EL (cell line): Measurements from ENCODE around the gene RTKN2.
"Not testable (repeated sequence)": the region's sequence is repeated elsewhere in the genome, so short reads cannot be mapped to it uniquely, and the experiment has no call there.

Source experiments
- DNase-seq: peaks from one replicate; pipeline ENCODE4 v3.0.0-alpha.2; 2016

RTKN2 gene, protein sequence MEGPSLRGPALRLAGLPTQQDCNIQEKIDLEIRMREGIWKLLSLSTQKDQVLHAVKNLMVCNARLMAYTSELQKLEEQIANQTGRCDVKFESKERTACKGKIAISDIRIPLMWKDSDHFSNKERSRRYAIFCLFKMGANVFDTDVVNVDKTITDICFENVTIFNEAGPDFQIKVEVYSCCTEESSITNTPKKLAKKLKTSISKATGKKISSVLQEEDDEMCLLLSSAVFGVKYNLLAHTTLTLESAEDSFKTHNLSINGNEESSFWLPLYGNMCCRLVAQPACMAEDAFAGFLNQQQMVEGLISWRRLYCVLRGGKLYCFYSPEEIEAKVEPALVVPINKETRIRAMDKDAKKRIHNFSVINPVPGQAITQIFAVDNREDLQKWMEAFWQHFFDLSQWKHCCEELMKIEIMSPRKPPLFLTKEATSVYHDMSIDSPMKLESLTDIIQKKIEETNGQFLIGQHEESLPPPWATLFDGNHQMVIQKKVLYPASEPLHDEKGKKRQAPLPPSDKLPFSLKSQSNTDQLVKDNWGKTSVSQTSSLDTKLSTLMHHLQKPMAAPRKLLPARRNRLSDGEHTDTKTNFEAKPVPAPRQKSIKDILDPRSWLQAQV

DNA sequence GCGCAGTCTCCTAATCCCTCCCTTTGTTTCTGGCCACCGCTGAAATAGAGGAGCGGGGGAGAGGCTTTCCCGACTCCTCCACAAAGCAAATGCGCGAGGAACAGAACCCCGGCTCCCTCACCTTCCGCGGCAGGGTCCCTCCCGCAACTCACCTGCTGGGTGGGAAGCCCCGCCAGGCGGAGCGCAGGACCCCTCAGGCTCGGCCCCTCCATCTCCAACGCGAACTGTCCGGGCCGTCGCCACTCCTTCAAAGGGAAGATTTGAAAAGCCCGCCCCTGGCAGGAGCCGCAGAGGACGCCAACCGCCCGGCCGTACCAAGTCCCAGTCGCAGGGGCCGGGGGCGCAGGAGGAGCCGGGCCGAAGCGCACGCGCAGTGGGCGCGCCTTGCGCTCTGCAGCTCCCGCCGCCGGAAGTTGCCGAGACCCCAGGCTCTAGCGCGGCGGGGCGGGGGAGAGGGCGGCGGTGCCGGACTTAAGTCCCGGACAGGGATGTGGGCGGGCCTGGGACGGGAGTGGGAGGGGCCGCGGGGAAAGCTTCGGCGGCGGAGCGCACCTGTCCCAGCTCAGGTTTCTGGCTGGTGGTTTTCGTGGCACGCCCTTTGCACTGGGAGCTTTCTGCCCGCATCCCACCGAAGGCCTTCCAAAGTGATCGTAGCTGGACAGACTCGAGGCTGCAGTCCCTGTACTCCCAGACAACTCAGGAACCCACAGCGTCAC is at the start of gene RTKN2:
RTKN2 (minus strand) TSS at position 446 of the 716 bp plus-strand sequence; CDS start at position 212, 234 bp downstream.
- peak; percentile 81 for DNase-seq

DNA sequence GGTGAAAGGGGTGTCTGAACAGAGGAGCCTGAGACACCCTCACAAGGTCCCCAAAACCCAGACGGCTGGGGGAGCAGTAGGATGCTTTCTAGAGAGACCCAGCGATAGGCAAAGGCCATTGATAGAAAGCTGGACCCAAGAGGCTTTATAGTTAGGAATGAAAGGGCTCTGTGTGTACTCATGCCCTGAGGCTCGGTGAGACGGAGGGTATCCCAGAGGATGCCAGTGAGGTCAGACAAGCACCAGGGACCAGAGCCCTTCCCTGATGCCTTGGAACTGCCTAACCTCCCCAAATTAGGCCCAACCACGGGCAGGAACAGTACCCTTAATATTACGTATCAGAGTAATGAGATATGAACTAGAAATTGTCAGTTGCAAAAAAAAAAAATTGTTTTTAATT is 48.6 kb upstream of the RTKN2 start:
- no peak for DNase-seq

DNA sequence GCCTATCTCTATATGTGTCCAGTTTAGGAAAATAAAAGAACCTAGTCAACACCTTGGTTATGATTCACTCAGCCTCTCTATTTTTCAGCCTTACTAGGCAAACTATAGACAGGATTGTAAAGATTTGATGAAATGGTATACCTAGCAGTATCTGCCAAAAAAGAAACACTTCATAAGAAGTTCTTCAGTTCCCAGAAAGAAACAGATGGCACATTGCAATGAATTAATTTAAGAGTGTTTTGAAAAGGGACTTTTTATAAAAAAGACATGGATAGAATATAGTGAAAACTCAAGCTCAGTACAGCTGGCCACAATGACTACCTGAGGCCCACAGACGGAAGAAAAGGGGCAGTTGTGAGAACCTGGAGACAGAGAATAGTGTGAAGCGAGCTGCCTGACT is 40.6 kb upstream of the RTKN2 start:
- DNase-seq: no peak

DNA sequence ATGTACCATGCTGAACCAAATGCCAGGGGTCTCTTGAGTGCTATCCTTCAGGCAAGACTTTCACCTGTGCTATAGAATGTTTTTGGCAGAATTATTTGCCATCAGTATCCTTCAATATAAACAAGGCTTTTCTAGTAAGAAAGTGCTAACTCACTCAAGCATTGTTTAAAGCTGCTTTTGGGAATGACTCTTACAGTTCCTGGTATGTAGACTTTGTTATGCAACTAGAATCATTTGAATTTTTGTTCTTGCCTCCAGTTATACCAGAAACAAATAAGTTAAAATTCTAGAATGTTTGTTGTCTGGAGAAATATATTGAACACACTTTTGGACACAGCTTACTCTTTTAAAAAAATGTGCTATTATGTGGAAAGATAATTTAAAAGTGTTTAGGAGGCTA is 39.5 kb upstream of the RTKN2 start:
- no peak for DNase-seq

DNA sequence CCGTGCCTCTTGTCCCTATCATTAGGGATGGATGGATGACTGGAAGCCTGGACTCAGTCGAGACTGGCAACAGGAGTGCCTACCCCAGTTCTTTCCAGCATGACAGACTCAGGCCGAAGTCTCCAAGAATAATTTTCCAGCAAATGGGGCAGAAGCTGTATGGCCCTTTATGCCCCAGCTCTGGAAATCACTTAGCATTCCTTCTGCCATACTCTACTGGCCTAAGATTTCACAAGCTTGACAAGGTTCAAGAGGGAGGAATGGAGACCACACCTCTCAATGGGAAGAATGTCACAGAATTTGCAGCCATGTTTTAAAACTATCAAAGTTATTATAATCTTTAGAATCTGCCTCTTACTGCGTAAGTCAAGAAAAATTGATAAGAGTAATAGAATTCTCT is 39.0 kb upstream of the RTKN2 start:
- no peak for DNase-seq

DNA sequence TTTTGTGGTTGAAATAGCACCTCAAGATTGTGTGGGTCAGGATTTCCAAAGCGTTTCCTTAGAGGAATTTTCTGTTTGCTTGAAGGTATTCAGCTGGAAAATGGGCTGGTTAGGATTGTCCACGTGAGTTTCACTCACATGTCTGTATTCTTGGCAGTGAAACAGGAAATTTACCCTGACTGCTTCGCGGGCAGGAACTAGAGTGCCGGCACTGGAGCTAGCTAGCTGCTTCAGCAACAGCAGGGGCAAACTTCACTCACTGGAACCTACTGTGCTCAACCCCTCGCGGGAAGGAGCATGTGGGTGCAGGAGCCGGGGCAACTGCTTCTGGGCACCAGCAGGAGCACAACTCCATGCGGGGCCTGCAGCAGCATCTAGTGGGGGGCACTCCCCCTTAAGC is 38.0 kb upstream of the RTKN2 start:
- no peak for DNase-seq

DNA sequence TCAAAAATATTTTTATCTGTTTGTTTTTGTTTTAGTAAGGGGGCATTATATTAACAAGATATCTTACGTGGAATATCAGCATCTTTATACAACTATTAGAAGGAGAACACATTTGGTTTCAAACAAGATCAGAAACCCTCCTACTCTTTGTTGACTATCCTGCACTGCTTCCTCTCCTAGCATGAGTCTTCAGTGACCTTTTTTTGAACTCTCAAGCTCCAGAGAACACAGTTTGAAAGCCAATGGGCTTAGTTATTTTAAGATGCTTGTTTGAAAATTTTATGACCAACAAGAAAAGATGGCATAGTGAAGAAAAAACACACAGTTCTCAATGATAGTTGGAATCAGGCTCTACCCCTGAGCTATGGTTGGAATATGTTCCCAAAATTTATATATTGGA is 37.2 kb upstream of the RTKN2 start:
- DNase-seq: no peak

DNA sequence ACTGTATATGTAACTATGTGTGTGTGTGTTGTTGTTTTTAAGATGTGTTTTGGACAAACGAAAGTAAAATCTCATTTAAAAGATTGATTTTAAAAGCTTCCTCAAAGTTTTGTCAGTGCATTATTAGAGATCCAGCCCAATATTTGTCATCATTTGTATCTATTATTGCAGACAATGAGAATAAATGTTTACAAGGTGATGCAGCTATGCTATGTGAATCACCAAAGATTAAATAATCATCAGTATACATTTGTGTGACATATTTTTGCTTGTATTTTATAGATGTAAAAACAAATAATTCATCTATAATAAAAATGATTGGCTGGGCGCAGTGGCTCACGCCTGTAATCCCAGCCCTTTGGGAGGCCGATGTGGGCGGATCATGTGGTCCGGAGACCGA is 35.3 kb upstream of the RTKN2 start:
- DNase-seq: no peak

DNA sequence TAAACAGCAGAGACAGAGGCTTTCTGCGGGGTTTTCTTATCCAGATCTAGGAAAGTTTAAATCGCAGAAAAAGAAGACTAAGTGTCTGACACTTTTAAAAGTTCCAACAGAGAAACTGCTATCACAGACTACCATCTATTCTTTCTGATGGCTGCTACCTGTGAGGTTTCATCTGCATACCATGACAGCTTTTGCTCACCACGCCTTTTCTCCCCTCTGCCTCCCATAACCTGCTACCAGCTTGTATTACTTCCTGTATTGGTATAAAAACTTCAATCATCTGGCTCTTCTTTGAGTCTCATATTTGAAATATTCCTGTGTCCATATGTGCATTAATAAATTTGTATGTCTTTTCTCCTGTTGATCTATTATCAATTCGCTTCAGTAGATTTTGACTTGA is 34.1 kb upstream of the RTKN2 start:
- DNase-seq: no peak

DNA sequence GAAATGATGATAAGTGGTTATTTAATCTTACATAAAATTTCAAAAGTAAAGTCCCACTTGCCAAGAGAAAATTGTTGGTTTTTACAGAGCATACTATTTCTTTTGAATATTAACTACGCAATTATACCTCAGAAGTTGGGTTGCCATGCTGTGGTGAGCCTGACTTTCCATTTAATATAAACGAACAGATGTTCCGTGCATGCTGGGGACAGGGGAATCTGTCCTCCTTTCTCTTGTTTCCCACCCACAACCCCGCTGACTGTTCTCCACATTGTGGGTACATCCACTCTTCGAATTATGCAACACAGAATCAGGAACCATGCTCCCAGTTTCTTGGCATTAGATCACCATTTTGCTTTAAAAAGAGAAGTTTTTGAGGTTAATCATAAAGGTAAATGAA is 29.2 kb upstream of the RTKN2 start:
- DNase-seq: no peak

DNA sequence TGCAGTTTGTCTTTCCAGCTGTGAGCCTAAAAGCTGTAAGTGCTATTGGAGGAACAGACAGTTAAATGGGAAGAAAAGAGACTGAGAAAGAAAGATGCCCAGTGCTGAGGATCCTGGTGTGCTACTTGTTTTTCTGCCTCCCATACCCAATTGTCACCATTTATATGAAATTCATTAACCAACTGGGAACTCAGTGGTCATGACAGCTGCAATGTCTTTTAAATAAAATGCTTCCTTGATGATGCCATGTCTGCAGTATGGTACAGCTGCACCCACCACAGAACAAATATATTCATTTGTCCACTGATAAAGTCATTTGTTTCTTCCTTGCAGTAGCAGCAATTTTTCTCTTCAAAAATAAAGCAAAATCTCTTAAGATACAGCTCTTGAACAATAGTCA is 15.6 kb upstream of the RTKN2 start:
- DNase-seq: no peak

DNA sequence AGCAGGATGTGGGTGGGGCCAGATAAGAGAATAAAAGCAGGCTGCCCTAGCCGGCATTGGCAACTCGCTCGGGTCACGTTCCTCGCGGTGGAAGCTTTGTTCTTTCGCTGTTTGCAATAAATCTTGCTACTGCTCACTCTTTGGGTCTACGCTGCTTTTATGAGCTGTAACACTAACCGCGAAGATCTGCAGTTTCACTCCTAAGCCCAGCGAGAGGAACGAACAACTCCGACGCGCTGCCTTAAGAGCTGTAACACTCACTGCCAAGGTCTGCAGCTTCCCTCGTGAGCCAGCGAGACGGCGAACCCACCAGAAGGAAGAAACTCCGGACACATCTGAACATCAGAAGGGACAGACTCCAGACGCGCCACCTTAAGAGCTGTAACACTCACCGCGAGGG is 12.7 kb upstream of the RTKN2 start:
- DNase-seq: not testable (repeated sequence)

DNA sequence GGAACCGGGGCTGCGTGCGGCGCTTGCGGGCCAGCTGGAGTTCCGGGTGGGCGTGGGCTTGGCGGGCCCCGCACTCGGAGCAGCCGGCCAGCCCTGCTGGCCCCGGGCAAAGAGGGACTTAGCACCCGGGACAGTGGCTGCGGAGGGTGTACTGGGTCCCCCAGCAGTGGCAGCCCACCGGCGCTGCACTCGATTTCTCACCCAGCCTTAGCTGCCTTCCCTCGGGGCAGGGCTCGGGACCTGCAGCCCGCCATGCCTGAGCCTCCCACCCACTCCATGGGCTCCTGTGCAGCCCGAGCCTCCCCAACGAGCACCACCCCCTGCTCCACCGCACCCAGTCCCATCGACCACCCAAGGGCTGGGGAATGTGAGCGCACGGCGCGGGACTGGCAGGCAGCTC is 11.7 kb upstream of the RTKN2 start:
- not testable (repeated sequence) for DNase-seq

DNA sequence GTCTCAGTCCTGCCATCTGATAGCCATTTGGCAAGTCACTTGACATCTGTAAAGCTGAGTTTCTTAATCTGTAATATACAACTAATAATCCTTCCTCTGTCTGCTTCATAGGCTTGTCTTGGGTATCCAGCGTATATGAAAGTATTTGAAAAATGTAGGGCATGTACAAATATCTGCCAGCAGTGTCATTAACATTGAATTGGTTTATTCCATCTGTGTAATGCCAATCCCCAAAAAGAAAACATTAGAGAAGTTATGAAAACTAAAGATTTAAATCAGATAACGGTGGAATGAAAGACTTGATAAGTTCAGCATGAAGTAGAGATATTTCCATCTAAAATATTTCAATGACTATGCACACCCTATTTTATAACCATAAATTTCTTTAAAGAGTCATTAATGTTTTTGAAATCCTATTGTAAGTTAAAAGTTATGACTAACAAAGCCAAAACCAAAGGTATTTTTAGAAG is 9.8 kb upstream of the RTKN2 start:
- DNase-seq: peak; percentile 82

DNA sequence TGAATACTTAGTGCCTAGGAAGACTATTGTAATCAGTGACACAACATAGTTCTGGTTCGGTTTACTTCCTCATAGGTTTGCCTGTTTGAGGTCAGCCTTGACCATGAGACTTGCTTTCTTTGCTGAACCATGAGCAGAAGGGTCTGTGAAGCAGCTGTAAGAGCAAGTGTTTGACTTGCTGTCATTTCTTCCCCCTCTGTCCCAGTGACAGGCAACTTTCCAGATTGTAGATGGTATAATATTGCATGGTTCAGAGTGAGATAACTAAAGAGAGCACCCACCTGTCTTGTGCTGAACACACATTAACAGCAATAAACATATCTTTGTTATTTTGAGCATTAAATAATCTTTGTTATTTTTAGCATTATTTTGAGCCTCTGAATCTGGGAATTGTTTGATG is 9.3 kb upstream of the RTKN2 start:
- no peak for DNase-seq

DNA sequence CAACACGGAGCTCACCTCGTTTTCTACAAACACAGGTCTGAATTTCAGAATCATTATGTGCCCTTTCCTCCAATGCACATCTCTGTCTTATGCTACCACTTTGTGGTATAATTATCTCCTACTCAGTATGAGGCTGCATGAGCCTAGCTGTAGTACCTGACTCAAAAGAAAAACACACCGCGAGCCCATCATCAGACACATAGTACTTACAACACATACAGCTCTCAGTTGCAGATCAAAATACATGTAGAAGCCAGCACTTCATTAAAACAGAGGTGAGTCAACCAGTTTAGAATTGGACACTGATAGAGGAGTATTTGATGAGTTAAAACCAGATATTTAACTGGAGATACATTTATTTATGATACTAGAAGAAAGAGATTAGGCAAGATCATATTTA is 1.4 kb upstream of the RTKN2 start:
- no peak for DNase-seq

DNA sequence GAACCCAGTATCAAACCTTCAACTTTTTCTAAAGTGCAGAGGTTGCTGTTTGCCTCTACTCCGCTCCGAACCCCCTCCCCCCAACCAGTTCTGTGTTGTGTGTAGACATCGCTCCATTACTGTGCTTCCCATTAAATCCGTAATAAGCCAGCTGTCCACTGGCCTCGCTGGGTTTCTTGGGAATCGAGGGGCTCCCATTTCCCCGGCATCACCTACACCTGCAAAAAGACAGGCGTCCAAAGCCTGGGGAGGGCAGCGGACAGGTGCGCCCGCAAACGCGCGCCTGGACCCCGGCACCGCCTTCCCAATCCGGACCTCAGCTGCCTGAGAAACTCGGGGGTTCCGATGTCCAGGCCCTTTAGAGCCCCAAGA is 631 bp downstream of the RTKN2 start:
- DNase-seq: no peak

DNA sequence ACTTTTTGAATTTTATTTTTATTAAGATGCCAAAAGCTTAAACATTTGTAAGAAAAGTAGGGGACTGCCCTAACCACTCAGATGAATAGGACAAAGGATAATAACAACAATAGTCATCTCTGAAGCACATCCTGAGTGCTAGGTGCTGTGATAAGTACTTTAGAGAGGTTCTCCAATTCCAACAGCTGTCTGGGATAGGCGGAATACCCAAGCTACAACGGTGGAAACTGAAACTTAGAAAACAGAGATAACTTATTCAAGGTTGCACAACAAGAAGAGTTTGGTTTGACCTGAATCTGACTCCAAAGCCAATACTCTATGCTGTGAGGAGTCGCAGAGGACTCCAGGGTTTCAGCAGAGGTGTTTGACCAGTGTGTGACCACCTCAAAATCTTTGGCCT is 2.0 kb downstream of the RTKN2 start:
- DNase-seq: no peak

DNA sequence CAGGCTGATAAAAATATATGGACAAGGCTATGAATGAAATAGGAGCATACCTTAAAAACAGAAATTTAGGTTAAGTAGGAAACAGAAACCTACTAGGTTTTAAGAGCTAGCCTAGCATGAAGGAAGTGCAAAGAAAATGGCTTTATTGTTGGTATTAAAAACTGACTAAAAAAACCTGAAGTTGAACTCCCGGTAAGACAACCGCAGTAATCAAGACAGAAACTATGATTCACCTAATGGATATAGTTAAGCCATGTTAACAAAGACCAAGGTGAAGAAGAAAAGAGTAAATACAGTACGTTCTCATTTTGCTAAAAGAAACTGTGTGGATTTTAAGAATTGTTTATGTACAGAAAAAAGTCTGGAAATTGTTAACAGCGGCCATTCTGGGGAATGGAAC is 2.5 kb downstream of the RTKN2 start:
- DNase-seq: no peak

DNA sequence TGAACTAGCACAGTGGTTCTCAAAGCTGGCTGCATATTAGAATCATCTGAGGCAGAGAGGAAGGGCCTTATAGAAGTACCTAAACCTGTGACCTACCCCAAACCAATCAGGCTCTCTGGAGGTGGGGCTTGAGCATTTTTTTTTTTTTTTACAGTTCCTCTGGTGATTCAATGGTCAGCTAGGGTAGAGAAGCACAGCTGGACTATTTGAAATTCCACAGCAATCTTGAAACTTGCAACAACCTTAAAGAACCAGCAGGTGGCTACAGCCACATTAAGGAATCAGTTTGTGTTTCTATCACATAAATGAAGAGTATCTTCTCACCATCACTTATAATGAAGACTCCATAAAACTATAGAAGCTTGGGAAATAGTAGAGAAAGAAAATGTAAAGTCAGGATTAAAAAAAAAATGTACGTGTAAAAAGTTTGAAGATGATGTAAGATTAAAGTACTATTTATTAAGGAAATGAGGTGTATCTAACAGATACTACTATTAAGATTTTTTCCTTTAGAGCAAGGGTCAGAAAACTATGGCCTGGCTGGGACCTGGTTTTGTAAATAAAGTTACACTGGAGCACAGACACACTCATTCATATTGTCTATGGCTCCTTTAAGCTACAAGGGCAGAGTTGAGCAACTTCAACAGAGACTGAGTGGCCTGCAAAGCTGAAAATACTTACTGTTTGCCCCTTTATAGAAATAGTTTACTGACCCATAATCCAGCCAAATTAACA is 3.8 kb downstream of the RTKN2 start:
- DNase-seq: peak; percentile 89

DNA sequence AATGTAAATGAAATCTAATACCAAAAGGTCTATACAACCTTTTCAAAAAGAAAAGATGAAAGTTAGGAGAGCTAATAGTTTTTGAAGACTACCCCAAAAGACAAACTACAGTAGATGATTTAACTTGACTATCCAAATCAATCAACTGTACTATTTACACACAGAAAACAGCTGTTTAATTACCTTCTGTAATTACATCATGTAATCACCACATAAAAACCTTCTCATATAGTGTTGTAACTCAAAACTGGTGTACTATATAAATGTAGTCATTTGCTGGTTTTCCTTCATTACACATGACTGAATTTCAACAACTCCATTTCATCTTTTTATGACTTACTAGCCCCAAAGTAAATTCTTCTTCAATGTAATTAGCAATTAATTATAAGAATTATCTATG is 4.5 kb downstream of the RTKN2 start:
- no peak for DNase-seq

DNA sequence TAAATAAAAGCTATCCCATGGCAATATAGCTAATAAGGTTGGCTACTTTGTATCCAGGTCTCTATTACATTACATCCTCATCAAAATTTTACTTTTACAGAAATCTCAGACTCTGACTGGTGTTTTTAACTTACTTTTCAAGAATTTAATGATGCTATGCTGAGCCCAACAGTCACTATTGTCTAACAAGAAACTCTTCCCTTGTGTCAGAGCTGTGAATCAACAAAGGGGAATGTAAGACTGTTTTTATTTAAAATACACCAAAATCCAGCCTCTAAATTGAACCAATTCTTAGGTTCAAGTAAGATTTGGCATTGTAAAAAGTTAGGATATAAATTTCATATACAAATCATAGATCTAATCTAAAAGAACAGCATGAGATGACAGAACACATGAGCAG is 7.0 kb downstream of the RTKN2 start:
- DNase-seq: no peak

DNA sequence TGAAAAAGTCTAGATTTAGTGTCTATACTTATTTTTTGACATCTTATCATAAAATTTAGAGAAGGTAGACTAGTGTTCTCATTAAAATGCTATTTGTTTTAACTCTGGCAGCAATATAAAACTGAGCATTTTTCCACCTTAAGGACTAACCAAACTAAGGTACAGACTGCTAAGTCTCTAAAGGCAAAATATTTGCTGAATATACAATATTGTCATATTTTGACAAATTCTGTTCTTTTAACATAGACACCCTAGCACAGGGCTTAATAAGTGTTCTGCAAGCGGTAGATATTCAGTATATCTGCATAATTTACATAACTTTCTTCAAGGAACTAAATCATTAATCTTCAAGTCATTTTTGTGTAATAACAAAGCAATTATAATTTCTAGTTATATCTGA is 8.6 kb downstream of the RTKN2 start:
- no peak for DNase-seq
